ENCODE results near the gene FAM156A.
"Not testable (repeated sequence)": the region's sequence is repeated elsewhere in the genome, so short reads cannot be mapped to it uniquely, and the experiment has no call there.

FAM156A gene, protein sequence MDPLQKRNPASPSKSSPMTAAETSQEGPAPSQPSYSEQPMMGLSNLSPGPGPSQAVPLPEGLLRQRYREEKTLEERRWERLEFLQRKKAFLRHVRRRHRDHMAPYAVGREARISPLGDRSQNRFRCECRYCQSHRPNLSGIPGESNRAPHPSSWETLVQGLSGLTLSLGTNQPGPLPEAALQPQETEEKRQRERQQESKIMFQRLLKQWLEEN

DNA sequence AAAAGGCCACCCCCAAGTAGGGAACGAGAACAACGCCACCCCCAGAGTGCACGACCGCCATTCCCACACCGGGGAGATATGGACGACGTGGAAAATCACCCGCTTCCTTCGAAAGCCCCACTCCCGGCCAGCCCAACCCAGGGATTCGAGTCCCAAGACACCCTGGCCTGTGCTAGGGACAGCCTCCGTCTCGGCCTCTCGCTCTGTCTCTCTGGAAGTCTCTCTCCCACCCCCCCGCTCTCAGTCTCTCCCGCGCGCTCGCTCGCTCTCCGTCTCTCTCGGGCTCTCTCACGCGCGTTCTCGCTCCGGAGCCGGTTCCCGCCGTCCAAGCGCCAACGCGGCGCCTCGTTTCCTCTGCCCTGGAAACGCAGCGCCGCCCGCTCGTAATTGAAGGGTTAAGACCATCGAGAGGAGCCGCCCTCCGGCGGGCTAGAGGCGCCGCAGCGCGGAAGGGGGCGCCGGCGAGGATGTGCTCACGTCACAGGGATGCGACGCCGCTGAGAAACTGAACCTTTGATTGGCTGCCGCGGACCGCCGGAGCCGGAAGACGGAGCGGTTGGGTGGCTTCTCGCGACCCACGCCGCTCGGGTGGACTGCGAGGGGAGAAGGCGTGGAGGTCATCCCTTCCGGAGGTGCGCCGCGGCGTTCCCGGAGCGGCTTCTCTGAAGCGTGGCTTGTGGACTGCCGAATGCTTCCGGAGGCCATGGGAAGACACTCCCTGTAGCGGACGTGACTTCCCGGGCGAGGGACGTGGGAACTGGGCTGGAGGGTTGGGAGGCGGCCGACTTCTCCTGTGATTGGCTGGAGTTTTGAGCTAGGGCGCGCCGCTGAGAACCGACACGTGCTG, at the start of gene FAM156A:
FAM156A (minus strand) TSS at position 406 of the 847 bp plus-strand sequence. CDS start 9,930 bp downstream, outside the sequence.
- CTCF ChIA-PET; H3K4me3 ChIP-seq (ENCODE audit: low read depth, low read length); DNase-seq (ENCODE audit: low read depth, low spot score); POLR2A ChIA-PET: not testable (repeated sequence)

DNA sequence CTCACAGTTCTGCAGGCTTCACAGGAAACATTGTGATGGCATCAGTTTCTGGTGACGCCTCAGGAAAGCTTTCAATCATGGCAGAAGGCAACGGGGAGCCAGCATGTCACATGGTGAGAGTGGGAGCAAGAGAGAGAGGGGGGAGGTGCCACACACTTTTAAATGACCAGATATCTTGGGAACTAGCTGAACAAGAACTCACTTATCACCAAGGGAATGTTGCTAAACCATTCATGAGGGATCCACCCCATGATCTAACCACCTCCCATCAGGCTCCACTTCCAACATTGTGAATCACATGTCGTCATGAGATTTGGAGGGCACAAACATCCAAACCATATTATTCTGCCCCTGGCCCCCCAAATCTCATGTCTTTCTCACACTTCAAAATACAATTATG, 47.0 kb upstream of the FAM156A start:
- POLR2A ChIA-PET: no interaction called here
- CTCF ChIA-PET: interaction anchor here (1.6 kb wide), 1 partner anchor 9 kb away, joined by 4 read pairs; no protein-coding TSS in a partner anchor
- DNase-seq (ENCODE audit: low read depth, low spot score): no peak
- TF ChIP-seq, protein P1, sequence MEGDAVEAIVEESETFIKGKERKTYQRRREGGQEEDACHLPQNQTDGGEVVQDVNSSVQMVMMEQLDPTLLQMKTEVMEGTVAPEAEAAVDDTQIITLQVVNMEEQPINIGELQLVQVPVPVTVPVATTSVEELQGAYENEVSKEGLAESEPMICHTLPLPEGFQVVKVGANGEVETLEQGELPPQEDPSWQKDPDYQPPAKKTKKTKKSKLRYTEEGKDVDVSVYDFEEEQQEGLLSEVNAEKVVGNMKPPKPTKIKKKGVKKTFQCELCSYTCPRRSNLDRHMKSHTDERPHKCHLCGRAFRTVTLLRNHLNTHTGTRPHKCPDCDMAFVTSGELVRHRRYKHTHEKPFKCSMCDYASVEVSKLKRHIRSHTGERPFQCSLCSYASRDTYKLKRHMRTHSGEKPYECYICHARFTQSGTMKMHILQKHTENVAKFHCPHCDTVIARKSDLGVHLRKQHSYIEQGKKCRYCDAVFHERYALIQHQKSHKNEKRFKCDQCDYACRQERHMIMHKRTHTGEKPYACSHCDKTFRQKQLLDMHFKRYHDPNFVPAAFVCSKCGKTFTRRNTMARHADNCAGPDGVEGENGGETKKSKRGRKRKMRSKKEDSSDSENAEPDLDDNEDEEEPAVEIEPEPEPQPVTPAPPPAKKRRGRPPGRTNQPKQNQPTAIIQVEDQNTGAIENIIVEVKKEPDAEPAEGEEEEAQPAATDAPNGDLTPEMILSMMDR (IDR thresholded peaks at IDR 0.05; ENCODE audit: insufficient read depth, low read length, missing control alignments): no peak
- no peak overlapping the region for H3K4me3 ChIP-seq (ENCODE audit: low read depth, low read length)

DNA sequence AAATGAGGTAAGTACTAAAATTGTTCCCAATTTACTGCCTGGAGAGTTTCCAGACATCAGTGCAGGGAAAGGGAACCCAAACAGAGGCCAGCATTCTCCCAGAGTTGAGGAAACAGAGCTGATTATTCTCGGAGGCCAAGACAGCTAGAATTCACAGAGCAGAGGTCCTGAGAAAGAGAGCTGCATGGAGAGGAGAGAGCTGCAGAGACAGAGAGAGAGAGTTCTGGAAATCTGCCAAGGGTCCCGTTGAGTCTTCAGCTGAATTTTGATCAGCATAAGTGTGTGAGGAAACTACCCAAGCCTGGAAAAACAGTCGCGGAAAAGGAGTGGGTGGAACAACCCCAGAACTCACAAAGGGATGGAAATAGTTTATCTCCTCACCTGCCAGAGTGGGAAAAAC, 46.5 kb upstream of the FAM156A start:
- ChIA-PET POLR2A (no interaction called here), CTCF (interaction anchor here (1.6 kb wide), 1 partner anchor 9 kb away, joined by 4 read pairs; no protein-coding TSS in a partner anchor)
- no peak overlapping the region for H3K4me3 ChIP-seq (ENCODE audit: low read depth, low read length)
- no peak for DNase-seq (ENCODE audit: low read depth, low spot score)
- TF ChIP-seq, protein P1 (IDR thresholded peaks at IDR 0.05; ENCODE audit: insufficient read depth, low read length, missing control alignments): no peak

DNA sequence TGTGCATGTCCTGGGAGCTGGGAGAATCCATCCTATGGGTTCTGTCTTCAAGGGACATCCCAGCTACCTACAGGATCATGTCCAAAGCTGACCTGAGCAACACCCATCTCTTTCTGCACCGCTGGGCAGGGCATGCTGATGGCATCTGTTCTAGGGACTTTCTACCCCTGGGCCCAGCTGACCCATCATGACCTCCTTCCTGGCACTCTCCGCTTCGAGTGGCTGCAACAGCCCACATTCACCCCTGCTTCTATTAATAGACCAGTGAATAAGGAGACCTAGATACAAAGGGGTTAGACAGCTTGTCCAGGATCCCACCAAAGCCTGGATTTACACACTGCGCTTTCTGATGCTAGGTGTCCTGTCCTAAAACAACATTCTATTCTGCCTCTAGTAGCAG, 45.7 kb upstream of the FAM156A start:
- TF ChIP-seq, protein P1 (IDR thresholded peaks at IDR 0.05; ENCODE audit: insufficient read depth, low read length, missing control alignments): no peak
- DNase-seq (ENCODE audit: low read depth, low spot score): no peak
- no peak overlapping the region for H3K4me3 ChIP-seq (ENCODE audit: low read depth, low read length)
- ChIA-PET POLR2A (no interaction called here), CTCF (interaction anchor here (1.6 kb wide), 1 partner anchor 8 kb away, joined by 4 read pairs; no protein-coding TSS in a partner anchor)

DNA sequence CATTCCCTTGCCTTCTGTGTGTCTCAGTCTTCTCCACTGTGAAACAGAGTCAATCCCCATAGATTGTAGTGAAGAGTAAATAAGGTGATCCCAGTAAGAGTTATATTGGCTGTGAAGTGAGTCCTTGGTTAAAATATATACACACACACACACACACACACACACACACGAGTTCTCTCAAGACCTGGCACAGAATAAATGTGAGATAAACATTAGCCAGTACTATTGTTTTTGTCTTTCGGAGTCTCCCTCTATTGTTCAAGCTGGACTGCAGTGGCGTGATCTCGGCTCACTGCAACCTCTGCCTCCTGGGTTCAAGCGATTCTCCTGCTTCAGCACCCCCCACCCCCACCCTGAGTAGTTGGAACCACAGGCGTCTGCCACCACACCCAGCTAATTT, 44.8 kb upstream of the FAM156A start:
- H3K4me3 ChIP-seq (ENCODE audit: low read depth, low read length): no peak overlapping the region
- TF ChIP-seq, protein P1 (IDR thresholded peaks at IDR 0.05; ENCODE audit: insufficient read depth, low read length, missing control alignments): no peak
- no peak for DNase-seq (ENCODE audit: low read depth, low spot score)
- CTCF ChIA-PET: interaction anchor here (0.9 kb wide), 1 partner anchor 12 kb away, joined by 3 read pairs; no protein-coding TSS in a partner anchor
- POLR2A ChIA-PET: no interaction called here

DNA sequence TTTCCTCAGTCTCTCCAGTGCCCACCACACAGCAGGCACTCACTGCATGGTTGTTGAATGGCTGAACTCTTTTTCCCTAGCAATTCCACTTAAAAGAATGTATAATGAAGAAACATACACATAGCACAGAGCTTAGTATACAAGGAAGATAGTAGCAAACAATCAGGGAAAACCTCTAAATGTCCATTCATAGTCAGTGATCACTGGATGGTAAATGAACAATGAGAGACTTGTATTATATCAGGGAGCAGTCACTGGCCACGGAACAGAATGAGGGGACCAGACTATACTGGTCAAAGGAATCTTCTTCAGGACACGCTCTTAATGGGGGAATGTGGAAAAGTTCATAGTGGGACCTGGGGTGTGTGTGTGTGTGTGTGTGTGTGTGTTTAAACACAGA, 43.6 kb upstream of the FAM156A start:
- ChIA-PET POLR2A (no interaction called here), CTCF (no interaction called here)
- no peak for DNase-seq (ENCODE audit: low read depth, low spot score)
- TF ChIP-seq, protein P1 (IDR thresholded peaks at IDR 0.05; ENCODE audit: insufficient read depth, low read length, missing control alignments): no peak
- no peak overlapping the region for H3K4me3 ChIP-seq (ENCODE audit: low read depth, low read length)
